HEK293T (cell line): ENCODE results near the gene CCL1.

ENCODE experiments used
- CTCF ChIA-PET: fragments of 350-600 bp; formaldehyde crosslinking; extraction: SDS; loops from one replicate; lab custom pipeline; 2021; ENCODE audit warnings: antibody characterized with exemption, inconsistent platforms; lab: Yijun Ruan, JAX
- POLR2A ChIA-PET: fragments of 350-600 bp; formaldehyde crosslinking; extraction: SDS; loops from one replicate; lab custom pipeline; 2020; ENCODE audit warnings: antibody characterized with exemption, inconsistent platforms; lab: Yijun Ruan, JAX
- DNase-seq: peaks from one replicate; pipeline ENCODE4 v3.0.0; 2012; ENCODE audit warnings: mixed read lengths; ENCODE audit errors: extremely low spot score
- ARNT ChIP-seq: fragments of 450-650 bp; IDR thresholded peaks from 2 replicates; pipeline ENCODE4 v1.6.1; 2017; ENCODE audit warnings: mild to moderate bottlenecking
- BHLHE40 ChIP-seq: fragments of 450-650 bp; IDR thresholded peaks from 2 replicates; pipeline ENCODE4 v1.6.1; 2016; ENCODE audit warnings: mild to moderate bottlenecking, moderate library complexity, borderline replicate concordance
- CTBP1 ChIP-seq: fragments of 450-650 bp; IDR thresholded peaks from 2 replicates; pipeline ENCODE4 v1.6.1; 2016; ENCODE audit warnings: borderline replicate concordance
- ELF4 ChIP-seq: fragments of 450-650 bp; IDR thresholded peaks from 2 replicates; pipeline ENCODE4 v1.6.1; 2017; ENCODE audit warnings: antibody characterized with exemption
- FOXA1 ChIP-seq: fragments of 450-650 bp; IDR thresholded peaks from 2 replicates; pipeline ENCODE4 v1.6.1; 2016; ENCODE audit warnings: mild to moderate bottlenecking
- FOXK2 ChIP-seq: fragments of 450-650 bp; IDR thresholded peaks from 2 replicates; pipeline ENCODE4 v1.6.1; 2016; ENCODE audit warnings: mild to moderate bottlenecking
- FOXM1 ChIP-seq: fragments of 450-650 bp; IDR thresholded peaks from 2 replicates; pipeline ENCODE4 v1.6.1; 2017; ENCODE audit warnings: mild to moderate bottlenecking, borderline replicate concordance
- HDGF ChIP-seq: fragments of 450-650 bp; IDR thresholded peaks from 2 replicates; pipeline ENCODE4 v1.6.1; 2017; ENCODE audit warnings: antibody characterized with exemption, borderline replicate concordance
- L3MBTL2 ChIP-seq: fragments of 450-650 bp; conservative IDR thresholded peaks from 2 replicates; pipeline ENCODE4 v1.6.1; 2016; ENCODE audit warnings: mild to moderate bottlenecking
- LEF1 ChIP-seq: fragments of 450-650 bp; IDR thresholded peaks from 2 replicates; pipeline ENCODE4 v1.6.1; 2017; ENCODE audit warnings: mild to moderate bottlenecking, borderline replicate concordance
- NFRKB ChIP-seq: fragments of 450-650 bp; IDR thresholded peaks from 2 replicates; pipeline ENCODE4 v1.6.1; 2016; ENCODE audit warnings: mild to moderate bottlenecking, moderate library complexity
- PKNOX1 ChIP-seq: fragments of 450-650 bp; IDR thresholded peaks from 2 replicates; pipeline ENCODE4 v1.6.1; 2016
- SP1 ChIP-seq: fragments of 450-650 bp; IDR thresholded peaks from 2 replicates; pipeline ENCODE4 v1.6.1; 2017
- SUZ12 ChIP-seq: fragments of 450-650 bp; IDR thresholded peaks from 2 replicates; pipeline ENCODE4 v1.6.1; 2016; ENCODE audit warnings: mild to moderate bottlenecking
- TARDBP ChIP-seq: fragments of 450-650 bp; IDR thresholded peaks from 2 replicates; pipeline ENCODE4 v1.6.1; 2016
- ZNF384 ChIP-seq: fragments of 450-650 bp; IDR thresholded peaks from 2 replicates; pipeline ENCODE4 v1.6.1; 2016

Gene CCL1

GRCh38 chr17:34311291-34311690 is 51.7 kb downstream of the CCL1 start:
- TF ChIP-seq FOXA1 (no peak), CTBP1 (no peak), LEF1 (no peak), ELF4 (no peak), ZNF384 (no peak), TARDBP (no peak), FOXM1 (no peak), L3MBTL2 (no peak), BHLHE40 (no peak), PKNOX1 (no peak), HDGF (no peak), ARNT (no peak), SUZ12 (no peak), NFRKB (no peak), FOXK2 (no peak), SP1 (no peak)
- ChIA-PET CTCF (no interaction called here), POLR2A (no interaction called here)
- no peak for DNase-seq
